OCI-LY1 (cell line): Measurements from ENCODE around the gene SH3BP1.

Experiments
- H2AFZ ChIP-seq: fragments of 200-600 bp; sonication (generic), shearing (Covaris generic); 2 replicates; pipeline ENCODE4 v1.6.0; 2014; ENCODE audit warnings: antibody characterized with exemption, mild to moderate bottlenecking, low read length
- H3F3A ChIP-seq: fragments of 200-600 bp; sonication (generic), shearing (Covaris generic); 2 replicates; pipeline ENCODE4 v1.6.0; 2014; ENCODE audit warnings: mild to moderate bottlenecking, antibody characterized with exemption, low read length, moderate library complexity; ENCODE audit not compliant: insufficient read depth
- H3K27ac ChIP-seq: fragments of 200-600 bp; sonication (generic); 2 replicates; pipeline ENCODE4 v1.5.1; 2014; ENCODE audit warnings: low read length, mixed run types, mild to moderate bottlenecking, low read depth; ENCODE audit not compliant: poor library complexity, severe bottlenecking
- H3K27me3 ChIP-seq: fragments of 200-600 bp; sonication (generic); 2 replicates; pipeline ENCODE4 v1.6.0; 2014; ENCODE audit warnings: antibody characterized with exemption, mild to moderate bottlenecking, low read length, moderate library complexity; ENCODE audit not compliant: insufficient read depth
- H3K36me3 ChIP-seq: fragments of 200-600 bp; sonication (generic); 2 replicates; pipeline ENCODE4 v1.6.1; 2014; ENCODE audit warnings: mild to moderate bottlenecking, antibody characterized with exemption, low read length, moderate library complexity, mixed read lengths; ENCODE audit not compliant: insufficient read depth
- H3K4me1 ChIP-seq: fragments of 200-600 bp; sonication (generic); 2 replicates; pipeline ENCODE4 v1.5.1; 2014; ENCODE audit warnings: mild to moderate bottlenecking, low read length, moderate library complexity; ENCODE audit not compliant: insufficient read depth, severe bottlenecking
- H3K4me2 ChIP-seq: fragments of 200-600 bp; sonication (generic), shearing (Covaris generic); 2 replicates; pipeline ENCODE4 v1.6.1; 2014; ENCODE audit warnings: low read length
- H3K4me3 ChIP-seq: fragments of 200-600 bp; sonication (generic); 2 replicates; pipeline ENCODE4 v1.5.1; 2014; ENCODE audit warnings: low read length, low read depth, mild to moderate bottlenecking, mixed read lengths; ENCODE audit not compliant: poor library complexity, severe bottlenecking
- H3K79me2 ChIP-seq: fragments of 200-600 bp; shearing (Covaris generic); 2 replicates; pipeline ENCODE4 v1.6.1; 2016; ENCODE audit warnings: mixed run types, low read length, mixed read lengths; ENCODE audit not compliant: insufficient read depth
- H3K9ac ChIP-seq: fragments of 200-600 bp; sonication (generic), shearing (Covaris generic); 2 replicates; pipeline ENCODE4 v1.6.1; 2014; ENCODE audit warnings: mild to moderate bottlenecking, low read length, mixed read lengths
- H3K9me2 ChIP-seq: fragments of 200-600 bp; sonication (generic), shearing (Covaris generic); 2 replicates; pipeline ENCODE4 v1.6.1; 2014; ENCODE audit warnings: low read depth, mild to moderate bottlenecking, low read length, mixed read lengths
- H3K9me3 ChIP-seq: fragments of 200-600 bp; shearing (Covaris generic); 2 replicates; pipeline ENCODE4 v1.6.1; 2014; ENCODE audit warnings: low read length, mixed read lengths
- H4K20me1 ChIP-seq: fragments of 200-600 bp; sonication (generic), shearing (Covaris generic); 2 replicates; pipeline ENCODE4 v1.6.0; 2016; ENCODE audit warnings: mild to moderate bottlenecking, low read length; ENCODE audit not compliant: insufficient read depth
- CTCF ChIP-seq: fragments of 200-600 bp; sonication (generic), shearing (Covaris generic); IDR thresholded peaks from 2 replicates; pipeline ENCODE4 v1.5.1; 2017; ENCODE audit warnings: mild to moderate bottlenecking, antibody characterized with exemption, low read length, moderate library complexity, mixed read lengths
- EZH2 ChIP-seq: fragments of 200-600 bp; sonication (generic), shearing (Covaris generic); IDR thresholded peaks from 2 replicates; pipeline ENCODE4 v1.8.0; 2017; ENCODE audit warnings: borderline replicate concordance, mixed run types, mild to moderate bottlenecking, antibody characterized with exemption, low read length, moderate library complexity, mixed read lengths

SH3BP1 gene

GRCh38 chr22:37630839-37631435 lies 8.5 kb upstream of the SH3BP1 start:
- Histone ChIP-seq H3K36me3 (peaks cover 45% of the 10 kb centered on the region; the same call in 1 of the 2 replicates), H3K9me3 (no peaks in the 10 kb centered on the region), H3K4me1 (peaks cover 45% of the 10 kb centered on the region)

GRCh38 chr22:37631448-37632173 lies 7.9 kb upstream of the SH3BP1 start:
- Histone ChIP-seq H3K27me3 (no peaks in the 10 kb centered on the region), H2AFZ (no peak overlapping the region), H3K9me2 (no peaks in the 10 kb centered on the region), H3K27ac (no peak overlapping the region), H3F3A (no peaks in the 10 kb centered on the region), H3K79me2 (no peaks in the 10 kb centered on the region), H3K9me3 (no peaks in the 10 kb centered on the region), H4K20me1 (no peaks in the 10 kb centered on the region), H3K9ac (no peak overlapping the region), H3K4me3 (no peak overlapping the region), H3K36me3 (peaks cover 38% of the 10 kb centered on the region; the same call in 1 of the 2 replicates), H3K4me2 (no peak overlapping the region), H3K4me1 (peaks cover 38% of the 10 kb centered on the region)
- TF ChIP-seq EZH2 (no peak), CTCF (no peak)

More at GRCh38 chr22:37630839-37631435, 8.5 kb upstream of the SH3BP1 start:
- no peaks in the 10 kb centered on the region for H4K20me1 ChIP-seq
- H2AFZ ChIP-seq: no peak overlapping the region
- H3K79me2 ChIP-seq: no peaks in the 10 kb centered on the region
- H3K9me2 ChIP-seq: no peaks in the 10 kb centered on the region
- no peaks in the 10 kb centered on the region for H3F3A ChIP-seq
- H3K4me3 ChIP-seq: no peak overlapping the region
- TF ChIP-seq EZH2: no peak
- TF ChIP-seq CTCF: no peak
- H3K27ac ChIP-seq: no peak overlapping the region
- H3K9ac ChIP-seq: no peak overlapping the region
- H3K4me2 ChIP-seq: no peak overlapping the region
- no peaks in the 10 kb centered on the region for H3K27me3 ChIP-seq

GRCh38 chr22:37632174-37633088 lies 7.0 kb upstream of the SH3BP1 start:
- H4K20me1 ChIP-seq: no peaks in the 10 kb centered on the region
- H3K9me3 ChIP-seq: no peaks in the 10 kb centered on the region
- no peak overlapping the region; the same call in 1 of the 2 replicates for H3K9ac ChIP-seq
- TF ChIP-seq CTCF: no peak
- no peak for TF ChIP-seq EZH2
- peaks cover 37% of the 10 kb centered on the region; the same call in 1 of the 2 replicates for H3K36me3 ChIP-seq
- peak overlapping the region; percentile 79 for H3K27ac ChIP-seq
- no peak overlapping the region; the same call in 1 of the 2 replicates for H3K4me2 ChIP-seq
- H2AFZ ChIP-seq: no peak overlapping the region
- H3K4me1 ChIP-seq: peaks cover 30% of the 10 kb centered on the region
- no peaks in the 10 kb centered on the region for H3F3A ChIP-seq
- H3K9me2 ChIP-seq: no peaks in the 10 kb centered on the region
- H3K4me3 ChIP-seq: no peak overlapping the region
- H3K27me3 ChIP-seq: no peaks in the 10 kb centered on the region
- no peaks in the 10 kb centered on the region for H3K79me2 ChIP-seq
